ENCODE measurements around the gene POLR3G. TPM values are rescaled to one million over a fixed set of nuclear protein-coding genes. Genes with fewer than 3 reads are reported as not detected.
A peak's percentile ranks its signal among the peaks of the same experiment; 100 is the strongest.

POLR3G gene, protein sequence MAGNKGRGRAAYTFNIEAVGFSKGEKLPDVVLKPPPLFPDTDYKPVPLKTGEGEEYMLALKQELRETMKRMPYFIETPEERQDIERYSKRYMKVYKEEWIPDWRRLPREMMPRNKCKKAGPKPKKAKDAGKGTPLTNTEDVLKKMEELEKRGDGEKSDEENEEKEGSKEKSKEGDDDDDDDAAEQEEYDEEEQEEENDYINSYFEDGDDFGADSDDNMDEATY
- 1 to 10 TPM; 1.0 to 1.9 (median 1.7) TPM for total RNA-seq
- polyA plus RNA-seq, result 1 to 10 TPM; 1.1 to 4.9 (median 4.1) TPM
- long read RNA-seq, donor 1, result 0 reads
- long read RNA-seq, donor 2, partial matches to known transcripts, result 0 of 1 reads
- long read RNA-seq, donor 2, other reads (novel, unspliced or antisense), result 1 of 1 reads

GRCh38 chr5:90474235-90475107 is at the start of gene POLR3G, which contains the start of gene MBLAC2:
TSS of gene POLR3G (plus strand) at chr5:90474864. CDS start at chr5:90485568, 10,704 bp downstream.
TSS of gene MBLAC2 (minus strand) at chr5:90474771. CDS start at chr5:90474292, 479 bp downstream.
- DNase-seq, result peak; percentile 92 to 97
- peak within 1 kb of the TSS; percentile 85 for H3K27ac ChIP-seq
- H3K27me3 ChIP-seq (ENCODE audit: insufficient read depth in 3 of 3, low read length in 2 of 3), result no peaks in the 10 kb centered on the region
- no peaks in the 10 kb centered on the region for H3K9me3 ChIP-seq
- TF ChIP-seq, protein P1, sequence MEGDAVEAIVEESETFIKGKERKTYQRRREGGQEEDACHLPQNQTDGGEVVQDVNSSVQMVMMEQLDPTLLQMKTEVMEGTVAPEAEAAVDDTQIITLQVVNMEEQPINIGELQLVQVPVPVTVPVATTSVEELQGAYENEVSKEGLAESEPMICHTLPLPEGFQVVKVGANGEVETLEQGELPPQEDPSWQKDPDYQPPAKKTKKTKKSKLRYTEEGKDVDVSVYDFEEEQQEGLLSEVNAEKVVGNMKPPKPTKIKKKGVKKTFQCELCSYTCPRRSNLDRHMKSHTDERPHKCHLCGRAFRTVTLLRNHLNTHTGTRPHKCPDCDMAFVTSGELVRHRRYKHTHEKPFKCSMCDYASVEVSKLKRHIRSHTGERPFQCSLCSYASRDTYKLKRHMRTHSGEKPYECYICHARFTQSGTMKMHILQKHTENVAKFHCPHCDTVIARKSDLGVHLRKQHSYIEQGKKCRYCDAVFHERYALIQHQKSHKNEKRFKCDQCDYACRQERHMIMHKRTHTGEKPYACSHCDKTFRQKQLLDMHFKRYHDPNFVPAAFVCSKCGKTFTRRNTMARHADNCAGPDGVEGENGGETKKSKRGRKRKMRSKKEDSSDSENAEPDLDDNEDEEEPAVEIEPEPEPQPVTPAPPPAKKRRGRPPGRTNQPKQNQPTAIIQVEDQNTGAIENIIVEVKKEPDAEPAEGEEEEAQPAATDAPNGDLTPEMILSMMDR (IDR thresholded peaks at IDR 0.05), result peak; percentile 44
- no peaks in the 10 kb centered on the region for H3K36me3 ChIP-seq (ENCODE audit: insufficient read depth in 1 of 2, low read depth in 1 of 2)
- intact Hi-C loops (cut with DNase I), result loop anchor here (2.0 to 5.0 kb wide), 3 partner anchors 53 to 62 kb away; partner anchors contain the start of gene LYSMD3 (in 2 of the 2)
- peak; percentile 96 to 98 (median 96) for ATAC-seq
- WGBS, 3 donors, result 0% methylated on average over 64 to 73 of the region's 73 CpGs
- peak within 1 kb of the TSS; percentile 86 for H3K4me3 ChIP-seq
- peaks cover 20% of the 10 kb centered on the region for H3K4me1 ChIP-seq

DNA sequence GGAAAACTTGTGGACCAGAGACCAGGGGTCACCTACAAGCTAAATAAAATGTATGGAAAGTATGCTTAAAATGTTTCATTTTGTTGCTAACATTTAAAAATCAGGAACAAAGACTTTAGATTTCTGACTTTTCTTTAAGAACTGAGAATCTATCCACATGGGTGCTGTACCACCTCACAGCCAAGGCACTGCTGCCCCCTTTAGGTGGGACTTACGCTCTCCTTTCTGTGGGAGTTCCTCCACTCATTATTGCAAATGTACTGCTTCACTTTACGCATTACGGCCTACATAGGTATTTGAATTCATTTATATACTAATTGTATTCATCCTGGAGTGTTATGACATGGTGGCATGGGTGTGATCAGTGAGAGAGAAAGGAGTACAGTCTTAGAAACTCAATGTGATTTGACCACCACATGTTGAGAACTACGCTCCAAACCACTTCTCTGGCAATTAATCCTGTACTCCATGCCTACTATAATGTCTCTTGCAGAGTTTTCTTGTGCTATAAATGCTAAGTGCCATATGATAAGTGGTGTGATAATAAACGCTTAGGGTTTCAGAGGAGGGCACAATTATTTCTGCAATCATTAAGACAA is 40.4 kb upstream of the POLR3G start:
- ATAC-seq (no peak), DNase-seq (peak in 1 of 2 donors; percentile 56)
- Histone ChIP-seq H3K4me1 (no peaks in the 10 kb centered on the region), H3K27ac (no peak overlapping the region), H3K9me3 (no peaks in the 10 kb centered on the region), H3K36me3 (ENCODE audit: insufficient read depth in 1 of 2, low read depth in 1 of 2) (no peaks in the 10 kb centered on the region), H3K27me3 (ENCODE audit: insufficient read depth in 3 of 3, low read length in 2 of 3) (no peaks in the 10 kb centered on the region), H3K4me3 (no peak overlapping the region)
- intact Hi-C loops (cut with DNase I), result no loop called here
- 63 to 74% (median 71%) methylated on average over 5 of the region's 5 CpGs for WGBS, 3 donors
- TF ChIP-seq, protein P1 (IDR thresholded peaks at IDR 0.05), result peak; percentile 54

- Histone ChIP-seq H3K27me3 (ENCODE audit: insufficient read depth in 3 of 3, low read length in 2 of 3) (no peaks in the 10 kb centered on the region), H3K4me1 (no peaks in the 10 kb centered on the region), H3K27ac (no peak overlapping the region), H3K9me3 (no peaks in the 10 kb centered on the region), H3K4me3 (no peak overlapping the region), H3K36me3 (ENCODE audit: insufficient read depth in 1 of 2, low read depth in 1 of 2) (no peaks in the 10 kb centered on the region)
- TF ChIP-seq, protein P1 (IDR thresholded peaks at IDR 0.05), result no peak
- intact Hi-C loops (cut with DNase I), result loop anchor here (5.0 kb wide), 1 partner anchor 345 kb away; no protein-coding TSS in a partner anchor
- DNase-seq (no peak), ATAC-seq (no peak)
Observed at GRCh38 chr5:90437663-90438062, 37.0 kb upstream of the POLR3G start.

- intact Hi-C loops (cut with DNase I), result loop anchor here (5.0 kb wide), 1 partner anchor 344 kb away; no protein-coding TSS in a partner anchor
- ATAC-seq, result no peak
- no peak for DNase-seq
- Histone ChIP-seq H3K27ac (no peak overlapping the region), H3K36me3 (ENCODE audit: insufficient read depth in 1 of 2, low read depth in 1 of 2) (no peaks in the 10 kb centered on the region), H3K27me3 (ENCODE audit: insufficient read depth in 3 of 3, low read length in 2 of 3) (no peaks in the 10 kb centered on the region), H3K9me3 (no peaks in the 10 kb centered on the region), H3K4me1 (no peaks in the 10 kb centered on the region), H3K4me3 (no peak overlapping the region)
- TF ChIP-seq, protein P1 (IDR thresholded peaks at IDR 0.05), result no peak
- 65 to 71% (median 68%) methylated on average over 1 of the region's 1 CpG for WGBS, 3 donors
Observed at GRCh38 chr5:90438100-90438499, 36.6 kb upstream of the POLR3G start.

Measured in psoas muscle (tissue), 8 donors.